CD14-positive monocyte (primary cell): ENCODE data around the gene GPRIN3. TPM values are rescaled to one million over a fixed set of nuclear protein-coding genes. Genes with fewer than 3 reads are reported as not detected.
A peak's percentile ranks its signal among the peaks of the same experiment; 100 is the strongest.

ENCODE experiments used
- DNase-seq, 3 donors: peaks; one replicate each; pipeline ENCODE4 v3.0.0-alpha.2; 2011 to 2022
- H2AFZ ChIP-seq: 2 replicates; pipeline ENCODE4 v1.6.0; 2012; ENCODE audit warnings: mild to moderate bottlenecking, low read depth, low read length, inconsistent platforms; ENCODE audit not compliant: insufficient read depth, poor library complexity, severe bottlenecking
- H3K27ac ChIP-seq, 2 donors: 1 replicate in 1 of 2; 2 replicates in 1 of 2; pipeline ENCODE4 v1.5.1; 2012 to 2013; ENCODE audit warnings: low read length in 2 of 2, control low read depth in 1 of 2, inconsistent platforms in 1 of 2, low read depth in 1 of 2, mild to moderate bottlenecking in 1 of 2
- H3K27me3 ChIP-seq, 2 donors: one replicate each; pipeline versions ENCODE4 v1.6.0 to v1.6.1; 2011 to 2013; ENCODE audit warnings: low read length in 2 of 2; ENCODE audit not compliant: control insufficient read depth in 2 of 2, insufficient read depth in 2 of 2
- H3K36me3 ChIP-seq, 2 donors: replicated peaks in 1 of 2; 1 replicate in 1 of 2; 2 replicates in 1 of 2; pipeline versions ENCODE4 v1.5.1 to v1.6.1; 2012 to 2013; ENCODE audit warnings: low read length in 2 of 2, control low read depth in 1 of 2, inconsistent platforms in 1 of 2, mild to moderate bottlenecking in 1 of 2; ENCODE audit not compliant: insufficient read depth in 2 of 2, control insufficient read depth in 1 of 2
- H3K4me1 ChIP-seq, 2 donors: 1 replicate in 1 of 2; 2 replicates in 1 of 2; pipeline versions ENCODE4 v1.5.1 to v1.6.1; 2012 to 2013; ENCODE audit warnings: low read length in 2 of 2, control low read depth in 1 of 2, inconsistent platforms in 1 of 2, mild to moderate bottlenecking in 1 of 2, moderate library complexity in 1 of 2; ENCODE audit not compliant: insufficient read depth in 2 of 2, control insufficient read depth in 1 of 2
- H3K4me2 ChIP-seq: replicated peaks from 2 replicates; pipeline ENCODE3; 2012; ENCODE audit warnings: low read length, moderate library complexity, mild to moderate bottlenecking; ENCODE audit not compliant: poor library complexity, severe bottlenecking; ENCODE audit errors: extremely low read depth
- H3K4me3 ChIP-seq, 3 experiments: fragments of 200-600 bp in 1 of 3; sonication (generic) in 1 of 3; replicated peaks in 1 of 3; 1 replicate in 2 of 3; 2 replicates in 1 of 3; pipeline ENCODE4 v1.5.1; 2011 to 2013; ENCODE audit warnings: low read length in 3 of 3, mild to moderate bottlenecking in 3 of 3, control low read depth in 2 of 3, low read depth in 2 of 3, inconsistent platforms in 1 of 3, moderate library complexity in 1 of 3
- H3K79me2 ChIP-seq: 2 replicates; pipeline ENCODE4 v1.6.0; 2012; ENCODE audit warnings: mild to moderate bottlenecking, control low read depth, inconsistent platforms, low read length, moderate library complexity; ENCODE audit not compliant: insufficient read depth
- H3K9ac ChIP-seq: 2 replicates; pipeline ENCODE4 v1.6.0; 2017; ENCODE audit warnings: low read length, mild to moderate bottlenecking; ENCODE audit not compliant: insufficient read depth, poor library complexity, severe bottlenecking
- H3K9me3 ChIP-seq, 2 donors: replicated peaks in 1 of 2; 1 replicate in 1 of 2; 2 replicates in 1 of 2; pipeline versions ENCODE4 v1.5.1 to v1.6.1; 2012 to 2013; ENCODE audit warnings: low read length in 2 of 2, control low read depth in 1 of 2; ENCODE audit not compliant: control insufficient read depth in 1 of 2, insufficient read depth in 1 of 2
- H4K20me1 ChIP-seq: 2 replicates; pipeline ENCODE4 v1.6.0; 2012; ENCODE audit warnings: mild to moderate bottlenecking, low read length, control low read depth, moderate library complexity; ENCODE audit not compliant: insufficient read depth
- H3K27ac Mint-ChIP-seq, 7 donors: one replicate each; pipeline ENCODE4 v1.8.0; 2020; ENCODE audit warnings: mild to moderate bottlenecking in 7 of 7, mixed read lengths in 7 of 7, moderate library complexity in 6 of 7, inconsistent platforms in 2 of 7
- H3K27me3 Mint-ChIP-seq, 3 donors: one replicate each; pipeline ENCODE4 v1.8.0; 2021 to 2022; ENCODE audit warnings: low read depth in 3 of 3, mild to moderate bottlenecking in 3 of 3, mixed read lengths in 3 of 3, moderate library complexity in 3 of 3, inconsistent platforms in 1 of 3
- H3K36me3 Mint-ChIP-seq, 2 donors: one replicate each; pipeline ENCODE4 v1.8.0; 2020; ENCODE audit warnings: mixed read lengths in 2 of 2, inconsistent platforms in 1 of 2, mild to moderate bottlenecking in 1 of 2
- H3K4me1 Mint-ChIP-seq: one replicate; pipeline ENCODE4 v1.8.0; 2020; ENCODE audit warnings: mild to moderate bottlenecking, mixed read lengths
- H3K4me3 Mint-ChIP-seq, 2 donors: one replicate each; pipeline ENCODE4 v1.8.0; 2020; ENCODE audit warnings: mild to moderate bottlenecking in 2 of 2, mixed read lengths in 2 of 2, moderate library complexity in 1 of 2
- H3K9me3 Mint-ChIP-seq, 7 donors: one replicate each; pipeline ENCODE4 v1.8.0; 2020 to 2022; ENCODE audit warnings: mixed read lengths in 7 of 7, mild to moderate bottlenecking in 6 of 7, moderate library complexity in 6 of 7, inconsistent platforms in 2 of 7
- WGBS: methylation state at CpG from one replicate; pipeline ENCODE4 v1.1.5; 2013; ENCODE audit warnings: missing lambda C conversion rate; ENCODE audit not compliant: insufficient coverage; 5-methylcytosine and 5-hydroxymethylcytosine counted together
- intact Hi-C, 2 donors: fragments of 100-400 bp; cut with micrococcal nuclease; formaldehyde crosslinking; loops; one replicate each; pipeline versions ENCODE4 v1.15.0 to v1.15.1; 2023
- polyA plus RNA-seq, 3 donors: library from polyadenylated mRNA; depleted of rRNA in 1 of 3; unstranded in 2 of 3; stranded (reverse) in 1 of 3; fragments of 300-500 nt in 2 of 3; fragments of >200 nt in 1 of 3; fragmentation: Illumina TruSeq in 2 of 3; gene quantifications; 1 replicate in 2 of 3; 2 replicates in 1 of 3; pipeline ENCODE4 v1.2.3, GENCODE V29; 2012 to 2021
- TF ChIP-seq, protein P1 (sequence below): fragments of 200-600 bp; IDR thresholded peaks from one replicate; pipeline ENCODE4 v1.8.0; 2022; ENCODE audit warnings: antibody characterized with exemption, mild to moderate bottlenecking

Gene GPRIN3
- polyA plus RNA-seq, 3 donors = 1.1 to 3.3 (median 2.3) TPM

DNA sequence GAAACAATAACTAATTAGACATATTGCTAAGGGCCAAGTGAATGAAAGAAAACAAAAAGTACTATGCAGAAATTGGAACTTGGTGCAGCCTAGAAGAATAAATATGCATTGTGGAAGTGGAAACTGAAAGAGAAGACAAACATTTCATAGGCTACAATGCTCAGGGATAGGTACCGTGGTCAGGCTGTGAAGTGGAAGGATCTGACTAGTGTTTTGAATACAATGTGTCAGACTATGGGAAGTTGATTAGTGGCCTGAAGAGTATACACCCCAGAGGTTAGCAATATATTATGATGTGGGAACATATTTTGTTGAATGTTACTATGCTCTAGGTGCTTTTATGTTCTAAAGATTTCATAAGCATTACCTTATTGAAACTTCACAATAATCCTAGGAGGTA is 36.8 kb downstream of the GPRIN3 start:
- no peak overlapping the region for H3K4me2 ChIP-seq
- no peak overlapping the region for H3K4me3 ChIP-seq
- Mint-ChIP-seq H3K36me3 (peaks cover 2 to 12% of the 10 kb centered on the region in 2 donors), H3K27me3 (no peaks in the 10 kb centered on the region), H3K9me3 (no peaks in the 10 kb centered on the region), H3K4me3 (no peak overlapping the region), H3K27ac (no peak overlapping the region), H3K4me1 (peaks cover 42% of the 10 kb centered on the region)
- H3K9me3 ChIP-seq = no peaks in the 10 kb centered on the region
- H3K4me1 ChIP-seq = peaks cover 30 to 34% of the 10 kb centered on the region in 2 donors
- no peaks in the 10 kb centered on the region for H3K36me3 ChIP-seq
- no peak overlapping the region for H2AFZ ChIP-seq
- H3K9ac ChIP-seq = no peak overlapping the region
- no peak for DNase-seq
- no peaks in the 10 kb centered on the region for H3K79me2 ChIP-seq
- no peaks in the 10 kb centered on the region for H3K27me3 ChIP-seq
- TF ChIP-seq, protein P1, sequence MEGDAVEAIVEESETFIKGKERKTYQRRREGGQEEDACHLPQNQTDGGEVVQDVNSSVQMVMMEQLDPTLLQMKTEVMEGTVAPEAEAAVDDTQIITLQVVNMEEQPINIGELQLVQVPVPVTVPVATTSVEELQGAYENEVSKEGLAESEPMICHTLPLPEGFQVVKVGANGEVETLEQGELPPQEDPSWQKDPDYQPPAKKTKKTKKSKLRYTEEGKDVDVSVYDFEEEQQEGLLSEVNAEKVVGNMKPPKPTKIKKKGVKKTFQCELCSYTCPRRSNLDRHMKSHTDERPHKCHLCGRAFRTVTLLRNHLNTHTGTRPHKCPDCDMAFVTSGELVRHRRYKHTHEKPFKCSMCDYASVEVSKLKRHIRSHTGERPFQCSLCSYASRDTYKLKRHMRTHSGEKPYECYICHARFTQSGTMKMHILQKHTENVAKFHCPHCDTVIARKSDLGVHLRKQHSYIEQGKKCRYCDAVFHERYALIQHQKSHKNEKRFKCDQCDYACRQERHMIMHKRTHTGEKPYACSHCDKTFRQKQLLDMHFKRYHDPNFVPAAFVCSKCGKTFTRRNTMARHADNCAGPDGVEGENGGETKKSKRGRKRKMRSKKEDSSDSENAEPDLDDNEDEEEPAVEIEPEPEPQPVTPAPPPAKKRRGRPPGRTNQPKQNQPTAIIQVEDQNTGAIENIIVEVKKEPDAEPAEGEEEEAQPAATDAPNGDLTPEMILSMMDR = no peak
- H4K20me1 ChIP-seq = no peaks in the 10 kb centered on the region
- H3K27ac ChIP-seq = no peak overlapping the region
- no CpG with 5 or more reads among the region's 1 CpG for WGBS
- intact Hi-C loops = no loop called here

DNA sequence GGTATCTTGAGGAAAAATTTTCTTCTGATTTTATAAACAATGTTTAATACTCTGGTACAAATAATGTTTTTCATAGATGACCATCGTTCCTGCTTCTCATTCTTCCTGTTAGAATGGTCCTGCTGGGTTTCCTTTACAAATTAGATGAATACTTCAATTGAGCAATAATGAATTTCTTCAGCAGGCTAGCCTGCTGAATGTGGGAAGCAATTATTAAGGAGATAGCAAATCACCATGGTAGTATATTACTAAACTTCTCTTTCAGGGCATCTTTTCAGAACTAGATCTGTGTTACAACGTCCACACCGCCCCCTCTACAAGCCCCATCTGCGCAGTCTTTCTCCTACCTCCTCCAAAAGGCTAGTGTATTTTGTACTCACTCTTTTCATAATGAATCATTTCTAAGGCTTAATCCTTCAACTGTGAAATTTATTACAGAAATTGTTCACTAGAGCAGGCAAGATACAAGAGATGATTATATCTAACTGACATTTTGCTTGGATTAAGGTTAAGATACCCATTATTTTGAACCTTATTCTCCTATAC is 38.4 kb downstream of the GPRIN3 start:
- peaks cover 2 to 7% of the 10 kb centered on the region in 2 donors for H3K36me3 Mint-ChIP-seq
- peaks cover 0 to 5% (median 0%) of the 10 kb centered on the region in 7 donors for H3K9me3 Mint-ChIP-seq
- peaks cover 22 to 27% of the 10 kb centered on the region in 2 donors for H3K4me1 ChIP-seq
- H3K27ac Mint-ChIP-seq = peak overlapping the region; percentile 7 to 83 (median 30)
- H3K79me2 ChIP-seq = no peaks in the 10 kb centered on the region
- no peaks in the 10 kb centered on the region for H3K27me3 Mint-ChIP-seq
- DNase-seq = no peak
- H3K9ac ChIP-seq = no peak overlapping the region
- H4K20me1 ChIP-seq = no peaks in the 10 kb centered on the region
- no peaks in the 10 kb centered on the region for H3K36me3 ChIP-seq
- TF ChIP-seq, protein P1 = no peak
- no peak overlapping the region for H3K4me3 Mint-ChIP-seq
- 40% methylated on average over 3 of the region's 4 CpGs for WGBS
- H3K9me3 ChIP-seq = no peaks in the 10 kb centered on the region
- peak overlapping the region in 1 of 2 donors; percentile 33 for H3K27ac ChIP-seq
- H2AFZ ChIP-seq = no peak overlapping the region
- H3K4me2 ChIP-seq = no peak overlapping the region
- intact Hi-C loops = no loop called here
- no peak overlapping the region for H3K4me3 ChIP-seq
- H3K4me1 Mint-ChIP-seq = peaks cover 32% of the 10 kb centered on the region
- H3K27me3 ChIP-seq = no peaks in the 10 kb centered on the region
